NCI-H1930 (cell line): ENCODE measurements around the gene NDC1.
"Not testable (repeated sequence)": the region's sequence is repeated elsewhere in the genome, so short reads cannot be mapped to it uniquely, and the experiment has no call there.

Source experiments
- DNase-seq, 2 experiments: peaks; one replicate each; lab custom pipeline; 2025; lab: John Stamatoyannopoulos, UW

NDC1 gene

DNA sequence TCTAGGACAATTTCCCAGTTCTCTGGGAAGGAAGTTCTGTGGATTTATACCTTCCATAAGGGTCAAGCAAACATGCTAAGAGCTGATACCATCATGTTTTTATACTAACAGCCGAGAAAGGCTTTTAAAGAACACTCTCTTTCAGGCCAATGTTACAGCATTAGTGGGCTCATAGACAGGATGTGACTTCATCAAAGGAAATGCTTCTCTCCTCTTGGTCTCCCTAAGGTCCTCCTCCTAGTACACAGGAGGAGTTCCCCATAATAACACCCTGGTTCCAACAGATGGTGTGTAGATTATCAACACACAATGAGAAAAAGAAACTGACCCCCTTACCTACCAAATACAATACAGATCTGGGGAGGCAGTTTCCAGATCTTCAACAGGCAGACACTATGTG lies 72.4 kb downstream of the NDC1 start:
- no peak for DNase-seq

DNA sequence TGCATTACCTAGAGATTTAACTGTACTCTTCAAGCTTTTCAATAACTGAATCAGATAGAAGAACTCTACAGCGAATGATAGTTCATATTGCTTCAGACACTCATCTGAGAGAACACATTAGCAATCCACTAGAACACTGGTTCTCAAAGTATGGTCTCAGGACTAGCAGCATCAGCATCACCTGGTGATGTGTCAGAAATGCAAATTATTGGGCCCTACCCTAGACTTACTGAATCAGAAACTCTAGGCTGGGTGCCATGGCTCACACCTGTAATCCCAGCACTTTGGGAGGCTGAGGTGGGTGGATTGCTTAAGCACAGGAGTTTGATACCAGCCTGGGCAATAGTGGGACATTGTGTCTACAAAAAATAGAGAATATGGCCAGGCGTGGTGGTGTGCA lies 74.2 kb downstream of the NDC1 start:
- no peak for DNase-seq

GRCh38 chr1:53763461-53763860 lies 74.6 kb downstream of the NDC1 start:
- no peak for DNase-seq

- not testable (repeated sequence) for DNase-seq
These were observed 77.6 kb downstream of the NDC1 start for GRCh38 chr1:53760497-53760896.

GRCh38 chr1:53755874-53756273 lies 82.2 kb downstream of the NDC1 start:
- DNase-seq: no peak

DNA sequence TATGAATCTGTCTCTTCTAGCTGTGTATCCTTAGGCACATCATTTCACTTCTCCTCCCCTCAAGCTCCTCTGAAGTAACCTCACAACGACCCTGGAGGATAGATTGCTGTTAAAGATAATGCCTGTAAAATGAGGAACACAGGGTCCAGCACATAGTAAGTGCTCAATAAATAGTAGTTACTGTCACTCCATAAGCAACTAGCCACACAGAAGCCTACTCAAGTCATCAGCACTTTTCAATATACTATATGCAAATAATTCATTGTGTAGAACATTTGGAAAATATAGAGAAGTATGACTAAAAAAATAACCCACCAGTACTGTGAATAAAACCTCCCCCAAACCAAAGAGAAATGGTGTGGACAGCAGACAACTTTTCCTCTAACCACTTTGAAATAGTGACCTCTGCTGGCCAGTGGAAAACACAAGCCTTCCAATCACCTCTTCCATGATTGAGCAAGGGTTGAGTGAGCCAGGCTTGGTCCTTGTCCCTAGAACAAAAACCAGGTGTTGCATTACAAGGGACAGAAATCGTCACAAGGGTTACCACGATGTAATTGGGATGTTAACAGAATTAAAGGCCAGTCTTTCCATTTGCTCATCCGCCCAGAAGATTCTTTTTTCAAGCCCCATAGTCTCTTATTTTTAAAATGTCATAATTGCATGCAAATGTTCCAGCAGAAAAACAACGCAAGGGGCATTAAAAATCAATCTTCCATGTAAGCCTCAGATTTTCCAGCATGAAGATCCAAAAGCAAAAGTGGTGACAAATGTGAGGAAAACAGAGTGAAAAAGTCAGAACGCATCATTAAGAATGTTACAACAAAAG lies 83.4 kb downstream of the NDC1 start:
- DNase-seq: peak; percentile 4 to 9

DNA sequence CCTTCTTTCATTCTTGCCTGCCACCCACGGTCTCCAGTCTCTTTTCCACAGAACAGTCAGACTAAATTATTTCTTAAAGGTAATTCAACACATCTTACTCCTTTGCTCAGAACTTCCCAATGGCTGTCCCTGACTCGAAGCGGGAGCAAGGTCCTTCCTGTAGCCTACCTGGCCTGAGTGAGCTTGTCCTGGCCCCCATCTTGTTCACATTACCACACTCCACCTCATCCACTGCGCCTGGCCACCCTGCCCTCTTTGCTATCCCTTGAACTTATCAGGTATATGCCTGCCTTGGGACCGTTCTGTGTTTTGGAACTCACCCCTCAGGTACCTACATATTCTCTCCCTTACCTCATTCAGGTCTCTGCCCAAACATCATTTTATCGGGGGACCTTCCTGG lies 85.8 kb downstream of the NDC1 start:
- no peak for DNase-seq

DNA sequence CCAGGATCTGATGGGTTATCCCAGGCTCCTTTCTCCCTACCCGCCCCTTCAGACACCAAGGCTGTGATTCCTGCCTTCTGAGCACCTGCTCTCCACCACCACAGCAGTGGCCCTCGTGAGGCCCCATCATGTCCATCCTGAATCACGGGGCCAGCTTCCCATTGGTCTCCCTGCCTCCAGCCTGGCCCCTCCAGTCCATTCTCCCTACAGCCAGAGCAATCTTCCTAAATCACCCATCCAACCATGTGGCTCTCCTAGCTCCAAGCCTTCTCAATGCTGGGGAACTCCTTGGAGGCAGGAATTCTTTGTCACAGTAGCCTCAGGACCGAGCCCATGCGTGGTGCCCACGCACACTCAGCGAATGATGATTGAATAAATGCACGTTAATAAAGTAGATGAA lies 90.3 kb downstream of the NDC1 start:
- DNase-seq: no peak

DNA sequence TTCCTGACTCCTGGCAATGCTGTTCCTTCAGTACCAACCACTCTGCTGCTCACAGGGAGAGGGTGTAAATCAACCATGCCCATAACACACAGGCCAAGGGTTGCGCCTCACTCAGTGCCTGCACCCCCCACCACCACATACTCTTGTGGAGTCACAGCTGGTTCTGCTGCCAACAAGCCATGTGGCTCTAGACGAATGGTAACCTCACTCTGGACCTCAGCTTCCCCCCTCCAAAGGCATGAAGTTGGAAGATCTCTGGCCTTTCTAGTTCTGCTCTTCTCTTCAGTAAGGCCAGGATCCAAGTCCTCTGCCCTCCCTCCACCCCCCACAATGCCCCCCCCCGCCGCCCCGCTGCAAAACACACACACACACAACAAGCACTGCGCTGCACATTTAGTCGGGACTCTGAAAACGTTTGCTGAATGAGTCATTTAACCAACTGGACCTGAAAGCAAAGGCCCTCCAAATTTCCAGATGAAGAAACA lies 97.4 kb downstream of the NDC1 start:
- DNase-seq: no peak

DNA sequence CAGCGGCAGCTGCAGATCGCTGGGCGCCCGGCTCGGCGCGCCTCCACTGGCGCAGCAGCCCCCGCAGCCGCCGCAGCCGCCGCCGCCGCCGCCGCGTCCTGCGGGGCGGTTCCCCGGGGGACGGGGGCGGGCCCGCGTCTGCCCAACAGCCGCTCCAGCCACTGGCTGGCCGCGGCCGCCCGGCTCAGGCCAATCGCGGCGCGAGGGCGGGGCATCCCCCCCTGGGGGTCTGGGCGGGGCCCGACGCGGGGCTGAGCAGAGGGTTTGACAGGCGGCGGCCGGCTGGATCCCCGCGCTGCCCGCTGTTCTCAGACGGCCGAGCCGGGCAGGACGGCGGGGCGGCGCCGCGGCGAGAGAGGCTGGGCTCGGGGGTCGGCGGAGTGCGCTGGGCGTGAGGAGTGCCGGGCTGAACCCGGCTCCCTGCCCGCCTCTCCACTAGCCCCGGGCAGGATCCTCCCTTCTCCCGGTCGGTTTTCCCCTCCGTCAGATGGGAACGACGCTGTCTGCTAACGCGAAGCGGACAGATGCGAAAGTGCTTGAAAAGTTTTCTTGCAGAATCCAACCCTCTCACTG lies 98.9 kb downstream of the NDC1 start, which contains the start of gene GLIS1:
Gene GLIS1, minus strand, starts transcription at position 56 of the 573 bp plus-strand sequence. CDS start 1,100 bp downstream, outside the sequence.
- peak; percentile 69 to 71 for DNase-seq

- DNase-seq: no peak
These were observed 99.6 kb downstream of the NDC1 start for GRCh38 chr1:53738205-53739108.

- DNase-seq: no peak
These were observed 100.4 kb downstream of the NDC1 start for GRCh38 chr1:53737648-53738204.

- no peak for DNase-seq
These were observed 101.8 kb downstream of the NDC1 start for GRCh38 chr1:53736290-53736689.

GRCh38 chr1:53735681-53736080 lies 102.4 kb downstream of the NDC1 start:
- DNase-seq: no peak

- DNase-seq: no peak
These were observed 102.8 kb downstream of the NDC1 start for GRCh38 chr1:53735261-53735660.

GRCh38 chr1:53734650-53735211 lies 103.4 kb downstream of the NDC1 start:
- no peak for DNase-seq

DNA sequence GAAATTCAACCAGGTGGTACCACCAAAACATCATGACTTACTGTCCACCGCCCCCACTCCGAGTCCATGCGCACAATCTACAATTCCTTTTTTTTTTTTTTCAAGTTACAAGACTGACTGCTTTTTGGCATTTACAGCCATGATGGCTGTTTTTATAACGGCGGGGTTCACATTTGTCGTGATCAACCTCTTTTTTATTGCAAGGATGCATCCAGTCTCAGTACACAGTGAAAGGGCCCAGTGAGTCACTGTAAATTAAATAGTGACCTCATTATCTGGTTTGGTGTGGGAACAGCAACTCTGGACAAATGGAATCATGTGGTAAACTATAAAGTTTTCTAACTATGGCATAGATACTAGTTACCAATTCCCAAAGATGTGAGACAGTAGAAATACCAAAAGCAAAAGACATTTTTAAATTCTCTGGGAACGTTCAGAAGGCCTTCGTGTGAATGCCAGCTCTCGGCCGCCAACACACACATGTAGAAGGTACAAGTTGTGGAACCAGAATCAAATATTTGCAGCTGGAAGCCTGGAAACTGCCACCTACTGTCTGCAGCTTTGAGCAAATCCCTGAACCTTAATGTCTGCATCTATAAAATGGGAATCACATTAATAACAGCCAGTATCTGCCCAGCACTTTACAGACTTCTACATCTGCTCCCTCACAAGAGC lies 104.0 kb downstream of the NDC1 start:
- DNase-seq: no peak

DNA sequence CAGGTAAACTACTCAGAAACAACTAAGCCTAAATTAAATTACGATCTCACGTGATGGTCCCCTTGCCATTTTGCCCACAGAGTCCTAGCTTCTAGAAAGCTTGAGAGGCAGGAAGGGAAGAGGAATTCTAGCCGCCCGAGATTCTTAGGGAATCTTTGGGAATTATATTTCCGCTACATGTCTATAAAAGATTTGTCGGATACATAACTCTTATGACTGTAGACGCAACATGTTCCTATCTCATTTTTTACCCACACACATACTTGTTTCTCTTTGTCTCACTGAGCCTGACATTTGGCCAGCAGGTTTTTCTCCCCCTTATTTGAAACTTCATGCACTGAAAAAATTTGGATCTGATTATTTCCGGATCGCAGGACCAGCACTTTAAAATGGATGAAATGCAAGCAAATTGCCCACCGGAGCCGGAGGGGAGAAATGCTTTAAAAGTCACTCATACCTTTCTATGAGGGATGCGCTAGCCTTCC lies 104.6 kb downstream of the NDC1 start:
- DNase-seq: no peak

- no peak for DNase-seq
These were observed 105.2 kb downstream of the NDC1 start for GRCh38 chr1:53732912-53733317.

- DNase-seq: no peak
These were observed 105.7 kb downstream of the NDC1 start for GRCh38 chr1:53732409-53732808.

- no peak for DNase-seq
These were observed 106.3 kb downstream of the NDC1 start for GRCh38 chr1:53731779-53732305.
